HG03575 (cell line): ENCODE results near the gene HAPLN1.

Experiments used
- ATAC-seq: cut with Tn5 transposase; IDR thresholded peaks from one replicate; pipeline ENCODE4 v1.9.1; 2021; ENCODE audit not compliant: unreplicated experiment, insufficient number of reproducible peaks, low FRiP score; ENCODE audit errors: extremely low read depth

The HAPLN1 gene

GRCh38 chr5:83721953-83722901 lies 1.6 kb upstream of the HAPLN1 start:
- ATAC-seq = peak; percentile 45

- no peak for ATAC-seq
Measured at GRCh38 chr5:83718936-83719495, 1.6 kb downstream of the HAPLN1 start.

DNA sequence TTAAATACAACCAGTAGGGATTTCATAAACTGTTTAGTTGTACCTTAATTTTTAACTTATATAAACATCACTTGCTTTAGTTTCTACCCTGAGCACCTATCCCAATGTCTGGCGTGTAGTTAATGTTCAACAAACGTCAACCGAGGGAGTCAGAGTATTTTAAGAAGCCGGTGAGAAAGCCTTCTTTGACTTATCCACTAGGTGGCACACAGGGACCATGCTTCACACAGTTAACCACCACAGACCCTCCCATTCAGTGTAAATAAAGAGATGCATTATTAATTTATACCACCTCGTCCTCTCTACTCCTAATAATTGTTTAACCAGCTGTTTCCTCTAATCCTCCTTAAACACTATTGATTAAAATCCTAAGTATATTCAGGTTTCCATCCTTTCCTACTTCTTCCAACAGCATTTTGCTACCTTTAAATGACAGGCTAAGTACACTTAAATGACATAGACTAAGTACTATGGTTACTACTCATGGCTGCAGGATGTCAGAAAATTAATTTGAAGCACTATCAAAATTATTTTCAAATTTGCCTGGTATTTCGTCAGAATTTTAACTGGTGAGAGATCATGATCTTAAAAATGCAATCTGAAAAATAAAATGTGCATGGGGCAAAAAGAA lies 2.3 kb downstream of the HAPLN1 start:
- ATAC-seq = peak; percentile 52

- ATAC-seq = no peak
Measured at GRCh38 chr5:83715236-83716065, 5.2 kb downstream of the HAPLN1 start.

DNA sequence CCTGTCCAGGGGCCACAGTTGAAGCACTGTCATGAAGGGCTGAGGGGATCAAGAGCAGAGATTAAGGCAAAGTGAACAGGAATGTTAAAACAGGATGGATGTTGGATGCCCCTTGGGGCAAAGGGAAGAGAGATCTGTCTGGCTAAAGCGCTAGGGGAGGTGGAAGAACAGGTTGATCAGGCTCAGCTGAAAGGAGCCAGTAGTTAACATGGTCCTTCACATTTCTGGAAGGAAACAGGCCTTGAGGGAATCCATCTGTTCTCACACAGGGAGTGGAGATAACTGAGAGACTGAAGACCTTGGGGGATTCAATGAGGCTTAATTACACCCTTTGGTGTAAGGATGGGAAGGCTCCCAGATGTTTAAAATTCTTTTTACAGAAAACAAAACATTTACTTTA lies 5.8 kb downstream of the HAPLN1 start:
- no peak for ATAC-seq

GRCh38 chr5:83711982-83712601 lies 8.6 kb downstream of the HAPLN1 start:
- peak; percentile 76 for ATAC-seq

GRCh38 chr5:83709973-83710372 lies 10.7 kb downstream of the HAPLN1 start:
- no peak for ATAC-seq

- no peak for ATAC-seq
Measured at GRCh38 chr5:83708170-83708569, 12.5 kb downstream of the HAPLN1 start.

- no peak for ATAC-seq
Measured at GRCh38 chr5:83703059-83703458, 17.6 kb downstream of the HAPLN1 start.

DNA sequence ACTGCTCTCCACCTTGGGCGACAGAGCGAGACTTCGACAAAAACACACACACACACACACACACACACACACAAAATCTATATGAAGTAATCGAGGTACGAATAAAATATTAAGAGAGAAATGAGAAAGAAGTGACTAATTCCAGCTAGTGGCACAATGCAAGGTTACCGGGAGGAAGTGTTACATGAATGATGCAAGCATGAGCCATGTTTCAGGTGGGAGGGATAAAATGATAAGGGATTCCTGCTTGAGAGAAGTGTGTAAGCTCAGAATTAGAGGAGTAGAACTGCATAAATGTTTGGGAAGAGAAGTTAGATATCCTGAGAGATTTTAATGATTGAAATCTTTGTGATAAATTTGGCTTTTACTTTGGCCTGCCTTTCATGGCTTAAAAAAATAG lies 18.8 kb downstream of the HAPLN1 start:
- ATAC-seq = no peak

- no peak for ATAC-seq
Measured at GRCh38 chr5:83689881-83690280, 30.8 kb downstream of the HAPLN1 start.

DNA sequence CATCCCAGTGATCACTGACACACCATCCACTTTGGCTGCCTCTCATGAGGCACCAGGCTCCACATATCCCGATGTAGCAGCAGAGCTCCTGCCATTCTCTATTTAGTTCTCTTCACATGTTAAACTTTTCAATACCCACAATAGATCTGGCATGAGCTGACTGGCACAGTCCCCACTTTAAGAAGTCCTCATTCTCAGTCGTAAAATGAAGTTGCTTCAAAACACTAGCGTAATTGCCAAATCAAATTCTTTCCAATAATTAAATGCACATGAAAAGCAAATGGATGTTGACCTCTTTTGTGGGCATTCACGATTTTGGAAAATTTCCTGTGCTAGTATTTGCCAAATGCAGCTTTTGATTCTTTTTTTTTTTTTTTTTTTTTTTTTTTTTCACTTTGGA lies 32.4 kb downstream of the HAPLN1 start:
- ATAC-seq = no peak

DNA sequence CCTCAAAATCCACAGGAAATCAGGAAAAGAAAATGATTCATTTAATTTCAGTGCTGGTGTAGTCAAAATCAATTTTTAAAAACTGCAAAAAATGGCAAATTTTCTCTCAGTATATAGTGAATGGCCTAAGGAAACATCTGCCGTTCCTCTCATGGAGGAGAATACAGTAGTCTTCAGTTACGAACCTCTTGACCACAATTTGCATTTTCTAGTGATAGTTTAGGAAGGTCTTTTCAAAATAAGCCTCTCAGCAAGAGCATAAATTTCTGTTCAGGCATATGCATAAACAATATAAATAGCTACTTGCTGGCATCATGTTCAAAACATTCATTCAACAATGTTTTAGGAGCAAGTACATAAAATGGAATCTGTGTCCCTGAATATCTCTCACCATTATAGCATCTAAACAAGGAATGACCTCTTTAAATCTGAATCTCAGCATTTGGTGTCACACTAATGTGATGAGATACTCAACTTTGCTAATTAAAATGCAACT lies 33.5 kb downstream of the HAPLN1 start:
- no peak for ATAC-seq

- no peak for ATAC-seq
Measured at GRCh38 chr5:83686251-83686650, 34.4 kb downstream of the HAPLN1 start.

DNA sequence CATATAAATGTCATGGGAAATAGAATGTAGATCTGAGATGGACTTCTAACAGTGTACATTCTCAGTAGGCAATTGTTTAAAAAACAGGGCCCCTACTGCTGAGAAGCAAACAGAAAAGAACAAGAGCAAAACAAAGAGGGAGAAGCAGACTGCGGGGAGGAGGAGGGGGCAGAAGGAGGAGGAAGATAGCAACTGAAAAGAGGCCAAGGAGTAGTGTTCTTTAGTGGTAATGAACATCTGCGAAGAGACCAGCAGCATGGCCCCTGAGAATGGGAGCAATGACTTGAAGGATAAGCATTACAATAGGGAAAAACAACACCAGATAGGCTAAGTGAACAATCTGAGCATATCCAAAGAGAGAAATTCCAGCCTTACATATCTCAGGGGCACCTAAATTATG lies 36.8 kb downstream of the HAPLN1 start:
- no peak for ATAC-seq

- ATAC-seq = no peak
Measured at GRCh38 chr5:83672646-83673045, 48.0 kb downstream of the HAPLN1 start.

DNA sequence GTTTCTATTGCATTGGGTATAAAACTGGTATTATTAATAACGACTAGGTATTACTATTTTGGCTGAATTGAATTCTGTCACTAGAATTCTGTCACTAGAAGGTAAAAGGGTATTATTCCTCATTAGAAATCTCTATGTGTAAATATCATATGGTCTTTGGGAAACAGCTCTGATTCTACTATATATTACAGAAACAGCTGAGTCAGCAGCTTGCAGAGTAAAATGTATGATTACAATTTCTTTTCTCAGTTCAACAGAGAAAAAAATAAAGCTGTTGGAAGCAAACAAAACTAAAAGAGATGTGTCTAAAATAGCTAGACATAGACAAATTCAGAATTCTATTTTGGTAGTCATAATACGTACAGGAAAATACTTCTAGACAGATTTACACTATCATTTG lies 48.5 kb downstream of the HAPLN1 start:
- ATAC-seq = no peak

DNA sequence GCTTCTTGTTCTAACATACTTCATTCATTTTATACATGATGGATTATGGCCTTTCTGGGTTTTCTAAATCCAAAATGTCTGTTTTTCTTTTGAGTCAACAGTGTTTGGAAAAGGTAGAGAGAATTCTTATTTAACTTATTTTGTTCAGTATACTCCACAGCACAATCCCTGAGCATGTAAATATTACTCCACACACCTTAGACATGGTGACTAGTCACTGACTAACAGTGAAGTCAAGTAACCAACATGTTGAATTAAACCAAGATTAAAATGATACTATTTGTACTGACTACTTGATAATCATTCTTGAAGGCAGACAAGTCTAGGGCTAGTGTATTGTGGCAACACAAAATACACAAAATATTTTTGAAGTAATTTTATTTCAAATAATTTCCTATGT lies 55.0 kb downstream of the HAPLN1 start:
- no peak for ATAC-seq

GRCh38 chr5:83662558-83662957 lies 58.1 kb downstream of the HAPLN1 start:
- no peak for ATAC-seq
